ENCODE data around the gene FBXL13. TPM values are rescaled to one million over a fixed set of nuclear protein-coding genes. Genes with fewer than 3 reads are reported as not detected.
"Not testable (repeated sequence)": the region's sequence is repeated elsewhere in the genome, so short reads cannot be mapped to it uniquely, and the experiment has no call there.

Gene FBXL13
- total RNA-seq, 2 donors from 2014 or later: 4.2 to 5.6 TPM

GRCh38 chr7:103058122-103058521, 16.5 kb downstream of the FBXL13 start:
- peaks cover 4% of the 10 kb centered on the region for H3K4me1 ChIP-seq
- H3K4me3 ChIP-seq: no peak overlapping the region
- no peak for TF ChIP-seq CTCF (IDR thresholded peaks at IDR 0.05)
- TF ChIP-seq POLR2A (IDR thresholded peaks at IDR 0.05): no peak
- H3K36me3 ChIP-seq (replicated peaks in 1 of 2; ENCODE audit: insufficient read depth in 1 of 2, low read depth in 2 of 2): no peaks in the 10 kb centered on the region
- H3K27me3 ChIP-seq: no peaks in the 10 kb centered on the region
- intact Hi-C loops (cut with DNase I): no loop called here
- no peaks in the 10 kb centered on the region for H3K9me3 ChIP-seq
- DNase-seq (no peak), ATAC-seq (no peak)
- peak overlapping the region in 2 of 4 donors; percentile 11 to 29 for H3K27ac ChIP-seq

- H3K9me3 ChIP-seq; H3K27ac ChIP-seq; H3K4me1 ChIP-seq; DNase-seq; intact Hi-C loops (cut with DNase I); H3K36me3 ChIP-seq (replicated peaks in 1 of 2; ENCODE audit: insufficient read depth in 1 of 2, low read depth in 2 of 2); H3K27me3 ChIP-seq; ATAC-seq; H3K4me3 ChIP-seq: not testable (repeated sequence)
- WGBS, 2 donors: 70 to 86% methylated on average over 1 of the region's 1 CpG
These were observed 18.6 kb downstream of the FBXL13 start for GRCh38 chr7:103056006-103056405.

GRCh38 chr7:103051519-103051918, 23.1 kb downstream of the FBXL13 start:
- no peaks in the 10 kb centered on the region for H3K27me3 ChIP-seq
- ATAC-seq: no peak
- H3K9me3 ChIP-seq: no peaks in the 10 kb centered on the region
- TF ChIP-seq CTCF (IDR thresholded peaks at IDR 0.05): no peak
- TF ChIP-seq POLR2A (IDR thresholded peaks at IDR 0.05): no peak
- no peak overlapping the region for H3K4me3 ChIP-seq
- H3K27ac ChIP-seq: no peak overlapping the region
- intact Hi-C loops (cut with DNase I): no loop called here
- no peaks in the 10 kb centered on the region for H3K36me3 ChIP-seq (replicated peaks in 1 of 2; ENCODE audit: insufficient read depth in 1 of 2, low read depth in 2 of 2)
- 88 to 90% methylated on average over 6 of the region's 6 CpGs for WGBS, 2 donors
- no peaks in the 10 kb centered on the region for H3K4me1 ChIP-seq
- no peak for DNase-seq

- no peaks in the 10 kb centered on the region for H3K9me3 ChIP-seq
- H3K27ac ChIP-seq: no peak overlapping the region
- no peaks in the 10 kb centered on the region for H3K36me3 ChIP-seq (replicated peaks in 1 of 2; ENCODE audit: insufficient read depth in 1 of 2, low read depth in 2 of 2)
- TF ChIP-seq CTCF (IDR thresholded peaks at IDR 0.05): no peak
- no peak for TF ChIP-seq POLR2A (IDR thresholded peaks at IDR 0.05)
- WGBS, 2 donors: 83 to 97% methylated on average over 2 of the region's 2 CpGs
- intact Hi-C loops (cut with DNase I): no loop called here
- DNase-seq: no peak
- H3K4me1 ChIP-seq: no peaks in the 10 kb centered on the region
- no peak overlapping the region for H3K4me3 ChIP-seq
- no peak for ATAC-seq
- no peaks in the 10 kb centered on the region for H3K27me3 ChIP-seq
These were observed 25.8 kb downstream of the FBXL13 start for GRCh38 chr7:103048833-103049232.

GRCh38 chr7:103041815-103042214, 32.8 kb downstream of the FBXL13 start:
- H3K27me3 ChIP-seq; intact Hi-C loops (cut with DNase I); H3K4me1 ChIP-seq; H3K9me3 ChIP-seq; H3K36me3 ChIP-seq (replicated peaks in 1 of 2; ENCODE audit: insufficient read depth in 1 of 2, low read depth in 2 of 2); ATAC-seq; DNase-seq; H3K4me3 ChIP-seq; H3K27ac ChIP-seq: not testable (repeated sequence)
- 65 to 83% methylated on average over 1 of the region's 1 CpG for WGBS, 2 donors

- peak; percentile 4 for ATAC-seq
- TF ChIP-seq POLR2A (IDR thresholded peaks at IDR 0.05): peak in 1 of 3 donors; percentile 13
These were observed 36.5 kb downstream of the FBXL13 start for GRCh38 chr7:103037823-103038739.

More at GRCh38 chr7:103037823-103038739, 36.5 kb downstream of the FBXL13 start:
- H3K27me3 ChIP-seq; intact Hi-C loops (cut with DNase I); H3K9me3 ChIP-seq; H3K4me3 ChIP-seq; H3K4me1 ChIP-seq; H3K36me3 ChIP-seq (replicated peaks in 1 of 2; ENCODE audit: insufficient read depth in 1 of 2, low read depth in 2 of 2): not testable (repeated sequence)
- peak overlapping the region in 3 of 4 donors; percentile 16 to 65 (median 33) for H3K27ac ChIP-seq
- 67 to 80% methylated on average over 14 to 20 of the region's 20 CpGs for WGBS, 2 donors
- DNase-seq: peak; percentile 48 to 86 (median 74)
